WTC11 (cell line): ENCODE results near the gene RPL10A.

Source experiments
- ATF1 ChIP-seq: sonication (generic); formaldehyde crosslinking; IDR thresholded peaks from 2 replicates; pipeline ENCODE4 v1.8.1; 2023; ENCODE audit warnings: mild to moderate bottlenecking, moderate library complexity, missing genetic modification reagents
- CTCF ChIP-seq: fragments of 200-600 bp; IDR thresholded peaks from 2 replicates; pipeline ENCODE4 v1.8.0; 2022; ENCODE audit warnings: antibody characterized with exemption
- E2F1 ChIP-seq: sonication (generic); formaldehyde crosslinking; IDR thresholded peaks from 2 replicates; pipeline ENCODE4 v1.8.0; 2022; ENCODE audit warnings: mild to moderate bottlenecking, missing genetic modification reagents
- EMX1 ChIP-seq: fragments of 250-450 bp; sonication (Bioruptor Pico); IDR thresholded peaks from 2 replicates; pipeline ENCODE4 v1.8.0; 2021; ENCODE audit warnings: mild to moderate bottlenecking
- ESRRA ChIP-seq: sonication (generic); formaldehyde crosslinking; IDR thresholded peaks from 2 replicates; pipeline ENCODE4 v1.8.1; 2022; ENCODE audit warnings: mild to moderate bottlenecking, missing genetic modification reagents, borderline replicate concordance
- FOXP4 ChIP-seq: sonication (generic); formaldehyde crosslinking; IDR thresholded peaks from 2 replicates; pipeline ENCODE4 v1.8.0; 2022; ENCODE audit warnings: mild to moderate bottlenecking, missing genetic modification reagents
- GABPB1 ChIP-seq: sonication (generic); formaldehyde crosslinking; IDR thresholded peaks from 2 replicates; pipeline ENCODE4 v1.8.1; 2023; ENCODE audit warnings: mild to moderate bottlenecking, missing genetic modification reagents
- NFYB ChIP-seq: sonication (generic); formaldehyde crosslinking; conservative IDR thresholded peaks from 2 replicates; pipeline ENCODE4 v1.8.0; 2022; ENCODE audit warnings: low read depth, missing genetic modification reagents
- NR1H2 ChIP-seq: sonication (generic); formaldehyde crosslinking; IDR thresholded peaks from 2 replicates; pipeline ENCODE4 v1.9.0; 2021; ENCODE audit warnings: mild to moderate bottlenecking, moderate library complexity, missing genetic modification reagents
- NR3C1 ChIP-seq: sonication (generic); formaldehyde crosslinking; conservative IDR thresholded peaks from 2 replicates; pipeline ENCODE4 v1.8.1; 2023; ENCODE audit warnings: low read depth, mild to moderate bottlenecking, missing genetic modification reagents
- PRDM15 ChIP-seq: sonication (generic); formaldehyde crosslinking; IDR thresholded peaks from 2 replicates; pipeline ENCODE4 v1.8.0; 2022; ENCODE audit warnings: missing genetic modification reagents
- RELA ChIP-seq: sonication (generic); formaldehyde crosslinking; IDR thresholded peaks from 2 replicates; pipeline ENCODE4 v1.8.1; 2022; ENCODE audit warnings: missing genetic modification reagents, mild to moderate bottlenecking, borderline replicate concordance
- ZNF232 ChIP-seq: sonication (generic); formaldehyde crosslinking; IDR thresholded peaks from 2 replicates; pipeline ENCODE4 v1.8.0; 2022; ENCODE audit warnings: mild to moderate bottlenecking, missing genetic modification reagents
- ZNF317 ChIP-seq: sonication (generic); formaldehyde crosslinking; IDR thresholded peaks from 2 replicates; pipeline ENCODE4 v1.8.1; 2023; ENCODE audit warnings: low read depth, mild to moderate bottlenecking, moderate library complexity, missing genetic modification reagents, borderline replicate concordance

GRCh38 chr6:35508027-35508426 lies 39.8 kb downstream of the RPL10A start:
- TF ChIP-seq CTCF (no peak), NFYB (CRISPR knock-in tag) (no peak), ATF1 (CRISPR knock-in tag) (no peak), FOXP4 (CRISPR knock-in tag) (no peak), GABPB1 (CRISPR knock-in tag) (no peak), NR3C1 (no peak), ESRRA (CRISPR knock-in tag) (no peak), E2F1 (CRISPR knock-in tag) (no peak), RELA (no peak), ZNF232 (CRISPR knock-in tag) (no peak), NR1H2 (CRISPR knock-in tag) (no peak), ZNF317 (no peak), PRDM15 (CRISPR knock-in tag) (no peak), EMX1 (CRISPR knock-in tag) (no peak)
